IPS DF 6.9 (cell line): Measurements from ENCODE around the gene IL6R.

ENCODE experiments used
- DNase-seq: peaks from one replicate; pipeline ENCODE4 v3.0.0-alpha.2; 2013; ENCODE audit warnings: low read depth, low spot score
- H3K27ac ChIP-seq: one replicate; pipeline ENCODE4 v1.5.1; 2013; ENCODE audit warnings: low read length, control low read depth
- H3K27me3 ChIP-seq: 2 replicates; pipeline ENCODE4 v1.6.1; 2013; ENCODE audit warnings: mild to moderate bottlenecking, low read length; ENCODE audit not compliant: control insufficient read depth, insufficient read depth
- H3K36me3 ChIP-seq: 2 replicates; pipeline ENCODE4 v1.6.1; 2013; ENCODE audit warnings: low read length; ENCODE audit not compliant: control insufficient read depth, insufficient read depth
- H3K4me1 ChIP-seq: 2 replicates; pipeline ENCODE4 v1.6.1; 2013; ENCODE audit warnings: low read length; ENCODE audit not compliant: control insufficient read depth, insufficient read depth
- H3K4me3 ChIP-seq: 2 replicates; pipeline ENCODE4 v1.5.1; 2013; ENCODE audit warnings: mild to moderate bottlenecking, low read length
- H3K9me3 ChIP-seq: 2 replicates; pipeline ENCODE4 v1.6.1; 2013; ENCODE audit warnings: low read length, inconsistent platforms; ENCODE audit not compliant: control insufficient read depth, insufficient read depth
- WGBS: extraction: QIAGEN DNeasy Blood & Tissue Kit; methylation state at CpG from one replicate; pipeline ENCODE4 v1.1.7; 2013; ENCODE audit warnings: mixed read lengths, missing lambda C conversion rate; ENCODE audit not compliant: insufficient read length, insufficient coverage; 5-methylcytosine and 5-hydroxymethylcytosine counted together

IL6R gene

DNA sequence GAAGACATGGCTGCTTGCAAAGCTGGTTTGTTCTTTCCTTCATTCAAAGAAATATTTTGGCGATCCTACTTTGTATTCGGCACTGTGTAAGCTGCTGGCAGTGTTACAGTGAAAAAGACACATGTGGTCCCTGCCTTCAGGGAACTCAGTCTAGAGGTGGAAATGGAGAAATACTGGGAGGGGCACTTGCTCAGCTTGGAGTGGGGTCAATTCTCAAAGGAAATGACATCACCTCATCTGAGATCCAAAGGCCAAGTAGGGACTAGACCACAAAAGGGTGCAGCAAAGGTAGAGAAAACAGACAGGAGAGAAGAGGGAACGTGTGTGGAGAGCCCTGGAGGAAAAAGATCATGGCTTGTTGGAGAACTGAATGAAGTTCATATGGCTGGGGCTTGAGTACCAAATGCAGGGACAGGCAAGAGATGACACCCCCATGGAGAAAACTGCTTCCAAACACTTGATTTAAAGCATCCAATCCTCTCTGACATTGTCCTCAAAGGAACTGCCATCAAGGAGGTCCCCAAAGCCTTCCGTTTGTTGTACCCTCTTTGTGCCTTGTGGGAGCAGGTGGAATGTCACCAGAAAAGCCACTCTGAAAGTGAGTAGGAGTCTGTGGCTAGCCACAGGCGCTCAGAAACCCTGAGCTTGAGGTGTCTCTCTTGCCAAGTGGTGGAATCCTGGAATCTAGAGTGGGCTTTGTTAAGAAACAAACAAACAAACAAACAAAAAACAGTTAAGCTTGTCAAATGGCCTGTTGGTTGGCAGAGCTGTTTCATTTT lies 48.6 kb downstream of the IL6R start:
- Histone ChIP-seq H3K36me3 (no peaks in the 10 kb centered on the region), H3K27me3 (no peaks in the 10 kb centered on the region), H3K9me3 (no peaks in the 10 kb centered on the region), H3K4me3 (no peak overlapping the region), H3K4me1 (no peaks in the 10 kb centered on the region), H3K27ac (no peak overlapping the region)
- DNase-seq = no peak
- no CpG with 5 or more reads among the region's 5 CpGs for WGBS

DNA sequence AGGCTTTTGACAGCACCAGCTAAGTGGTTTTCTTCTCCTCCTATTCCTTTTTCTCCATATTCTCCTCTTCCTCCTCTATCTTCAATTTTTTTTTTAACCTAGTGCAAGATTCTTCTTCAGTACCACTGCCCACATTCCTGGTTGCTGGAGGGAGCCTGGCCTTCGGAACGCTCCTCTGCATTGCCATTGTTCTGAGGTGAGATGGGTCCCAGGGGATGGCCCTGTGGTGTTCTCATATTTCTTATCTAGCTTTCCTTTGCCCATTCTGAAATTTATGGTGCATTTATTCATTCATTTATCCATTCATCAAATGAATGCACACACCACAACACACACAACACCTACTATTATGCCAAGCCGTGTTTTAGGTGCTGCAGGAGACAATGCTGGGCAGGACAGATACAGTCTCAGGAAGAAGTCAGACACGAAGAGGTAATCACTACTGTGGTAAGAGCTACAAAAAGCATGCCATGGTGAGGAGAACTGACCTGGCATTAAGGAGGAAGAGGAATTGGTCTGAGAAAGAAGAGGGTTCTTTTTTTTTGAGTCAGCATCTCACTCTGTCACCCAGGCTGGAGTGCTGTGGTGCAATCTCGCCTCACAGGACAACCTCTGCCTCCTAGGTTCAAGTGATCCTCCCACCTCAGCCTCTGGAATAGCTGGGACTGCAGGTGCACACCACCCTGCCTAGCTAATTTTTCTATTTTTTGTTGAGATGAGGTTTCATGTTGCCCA lies 49.4 kb downstream of the IL6R start:
- Histone ChIP-seq H3K9me3 (no peaks in the 10 kb centered on the region), H3K36me3 (no peaks in the 10 kb centered on the region), H3K27ac (no peak overlapping the region), H3K4me1 (no peaks in the 10 kb centered on the region), H3K27me3 (no peaks in the 10 kb centered on the region), H3K4me3 (no peak overlapping the region)
- WGBS = no CpG with 5 or more reads among the region's 5 CpGs
- DNase-seq = no peak

DNA sequence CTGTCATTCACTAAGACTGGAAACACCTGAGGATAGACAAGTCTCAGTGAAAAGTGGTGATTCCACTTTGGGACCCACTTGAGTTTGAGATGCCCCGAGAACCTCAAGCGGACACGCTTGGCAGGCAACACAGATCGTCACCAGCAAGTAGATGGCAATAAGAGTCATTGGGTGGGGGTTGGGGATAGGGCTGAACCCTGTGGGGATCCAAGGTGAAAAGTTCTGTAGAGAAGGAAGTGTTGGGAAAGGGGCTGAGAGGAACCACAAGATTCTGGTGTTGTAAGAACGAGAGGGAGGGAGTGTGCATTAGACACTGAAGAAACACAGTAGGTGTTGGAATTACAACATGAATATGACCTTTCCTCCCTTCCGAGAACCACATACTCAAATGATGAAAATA lies 51.5 kb downstream of the IL6R start:
- no peaks in the 10 kb centered on the region for H3K9me3 ChIP-seq
- H3K4me3 ChIP-seq = no peak overlapping the region
- H3K27me3 ChIP-seq = no peaks in the 10 kb centered on the region
- no peak for DNase-seq
- H3K4me1 ChIP-seq = no peaks in the 10 kb centered on the region
- no peak overlapping the region for H3K27ac ChIP-seq
- no CpG with 5 or more reads among the region's 6 CpGs for WGBS
- H3K36me3 ChIP-seq = no peaks in the 10 kb centered on the region

DNA sequence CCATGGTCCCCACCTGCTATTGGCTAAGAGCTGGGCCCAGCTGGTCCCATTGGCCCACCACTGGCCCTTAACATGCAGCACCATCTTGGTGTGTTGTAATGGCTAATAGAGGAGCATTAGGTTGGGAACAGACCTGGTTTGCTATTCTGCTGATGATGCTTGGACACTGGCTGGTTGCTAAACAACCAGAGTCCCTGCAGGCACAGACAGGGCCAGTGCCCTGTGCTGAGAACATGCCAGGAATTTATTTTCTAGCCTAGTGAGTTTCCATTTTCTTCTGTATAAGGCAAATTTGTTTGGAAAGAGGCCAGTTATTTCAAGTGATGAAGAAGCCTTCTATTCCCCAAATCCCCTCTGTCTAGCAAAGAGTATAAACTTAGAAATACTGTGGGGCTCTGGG lies 53.9 kb downstream of the IL6R start:
- H3K27me3 ChIP-seq = no peaks in the 10 kb centered on the region
- DNase-seq = no peak
- no peak overlapping the region for H3K27ac ChIP-seq
- no peak overlapping the region for H3K4me3 ChIP-seq
- no peaks in the 10 kb centered on the region for H3K4me1 ChIP-seq
- no peaks in the 10 kb centered on the region for H3K9me3 ChIP-seq
- no peaks in the 10 kb centered on the region for H3K36me3 ChIP-seq

DNA sequence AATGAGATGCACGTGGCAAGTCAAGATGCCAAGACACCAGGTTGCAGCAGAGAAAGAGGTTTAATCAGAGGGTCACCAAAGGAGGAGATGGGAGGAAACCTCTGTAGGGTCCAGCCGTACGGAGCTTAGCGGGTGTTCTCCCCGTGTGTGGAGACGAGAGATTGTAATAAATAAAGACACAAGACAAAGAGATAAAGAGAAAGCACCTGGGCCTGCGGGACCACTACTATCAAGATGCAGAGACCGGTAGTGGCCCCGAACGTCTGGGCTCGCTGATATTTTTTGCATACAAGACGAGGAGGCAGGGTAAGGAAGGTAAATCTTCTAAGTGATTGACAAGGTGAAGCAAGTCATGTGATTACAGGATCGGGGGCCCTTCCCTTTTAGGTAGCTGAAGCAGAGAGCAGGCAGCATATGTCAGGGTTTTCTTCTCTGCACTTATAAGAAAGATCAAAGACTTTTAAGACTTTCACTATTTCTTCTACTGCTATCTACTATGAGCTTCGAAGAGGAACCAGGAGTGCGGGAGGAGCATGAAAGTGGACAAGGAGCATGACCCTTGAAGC lies 55.6 kb downstream of the IL6R start:
- DNase-seq = no peak
- Histone ChIP-seq H3K4me1 (no peaks in the 10 kb centered on the region), H3K4me3 (no peak overlapping the region), H3K27me3 (no peaks in the 10 kb centered on the region), H3K9me3 (no peaks in the 10 kb centered on the region), H3K36me3 (no peaks in the 10 kb centered on the region), H3K27ac (no peak overlapping the region)
- no CpG with 5 or more reads among the region's 15 CpGs for WGBS

DNA sequence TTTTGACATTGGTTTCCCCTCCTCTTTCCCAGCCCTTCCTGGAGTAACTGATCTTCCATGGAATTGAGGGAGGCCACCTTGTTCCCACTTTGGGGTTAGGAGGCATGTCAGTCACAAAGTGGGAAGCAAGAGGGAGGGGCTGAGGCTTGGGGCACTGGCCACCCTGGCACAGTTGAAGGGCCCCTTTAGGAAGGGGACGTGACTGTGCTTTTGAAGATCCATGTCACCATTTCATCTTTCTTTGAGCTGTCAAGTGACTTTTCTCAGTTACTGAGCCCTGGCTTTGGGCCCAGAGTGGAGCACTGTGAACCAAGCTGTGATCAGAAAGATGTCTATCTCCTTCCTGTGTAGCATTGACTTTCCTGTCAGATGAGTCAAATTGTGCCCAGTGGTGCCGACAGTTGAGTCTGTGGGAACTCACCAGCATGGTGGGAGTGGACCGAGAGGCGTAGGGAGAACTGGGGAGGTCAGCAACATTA lies 58.4 kb downstream of the IL6R start:
- Histone ChIP-seq H3K4me1 (no peaks in the 10 kb centered on the region), H3K9me3 (no peaks in the 10 kb centered on the region), H3K27ac (no peak overlapping the region), H3K27me3 (no peaks in the 10 kb centered on the region), H3K36me3 (no peaks in the 10 kb centered on the region), H3K4me3 (no peak overlapping the region)
- no CpG with 5 or more reads among the region's 4 CpGs for WGBS
- DNase-seq = no peak

DNA sequence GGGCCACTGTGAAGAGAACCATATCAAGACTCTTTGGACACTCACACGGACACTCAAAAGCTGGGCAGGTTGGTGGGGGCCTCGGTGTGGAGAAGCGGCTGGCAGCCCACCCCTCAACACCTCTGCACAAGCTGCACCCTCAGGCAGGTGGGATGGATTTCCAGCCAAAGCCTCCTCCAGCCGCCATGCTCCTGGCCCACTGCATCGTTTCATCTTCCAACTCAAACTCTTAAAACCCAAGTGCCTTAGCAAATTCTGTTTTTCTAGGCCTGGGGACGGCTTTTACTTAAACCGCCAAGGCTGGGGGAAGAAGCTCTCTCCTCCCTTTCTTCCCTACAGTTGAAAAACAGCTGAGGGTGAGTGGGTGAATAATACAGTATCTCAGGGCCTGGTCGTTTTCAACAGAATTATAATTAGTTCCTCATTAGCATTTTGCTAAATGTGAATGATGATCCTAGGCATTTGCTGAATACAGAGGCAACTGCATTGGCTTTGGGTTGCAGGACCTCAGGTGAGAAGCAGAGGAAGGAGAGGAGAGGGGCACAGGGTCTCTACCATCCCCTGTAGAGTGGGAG lies 60.6 kb downstream of the IL6R start:
- H3K4me3 ChIP-seq = no peak overlapping the region
- H3K9me3 ChIP-seq = no peaks in the 10 kb centered on the region
- H3K4me1 ChIP-seq = no peaks in the 10 kb centered on the region; the same call in 1 of the 2 replicates
- H3K27ac ChIP-seq = no peak overlapping the region
- DNase-seq = no peak
- no peaks in the 10 kb centered on the region for H3K27me3 ChIP-seq
- no peaks in the 10 kb centered on the region for H3K36me3 ChIP-seq
- no CpG with 5 or more reads among the region's 8 CpGs for WGBS

DNA sequence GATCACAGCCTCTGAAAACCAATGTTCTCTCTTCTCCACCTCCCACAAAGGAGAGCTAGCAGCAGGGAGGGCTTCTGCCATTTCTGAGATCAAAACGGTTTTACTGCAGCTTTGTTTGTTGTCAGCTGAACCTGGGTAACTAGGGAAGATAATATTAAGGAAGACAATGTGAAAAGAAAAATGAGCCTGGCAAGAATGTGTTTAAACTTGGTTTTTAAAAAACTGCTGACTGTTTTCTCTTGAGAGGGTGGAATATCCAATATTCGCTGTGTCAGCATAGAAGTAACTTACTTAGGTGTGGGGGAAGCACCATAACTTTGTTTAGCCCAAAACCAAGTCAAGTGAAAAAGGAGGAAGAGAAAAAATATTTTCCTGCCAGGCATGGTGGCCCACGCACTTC lies 61.1 kb downstream of the IL6R start:
- Histone ChIP-seq H3K9me3 (no peaks in the 10 kb centered on the region), H3K27me3 (no peaks in the 10 kb centered on the region), H3K36me3 (no peaks in the 10 kb centered on the region), H3K4me1 (no peaks in the 10 kb centered on the region; the same call in 1 of the 2 replicates), H3K4me3 (no peak overlapping the region), H3K27ac (no peak overlapping the region)
- DNase-seq = no peak
- WGBS = no CpG with 5 or more reads among the region's 3 CpGs

DNA sequence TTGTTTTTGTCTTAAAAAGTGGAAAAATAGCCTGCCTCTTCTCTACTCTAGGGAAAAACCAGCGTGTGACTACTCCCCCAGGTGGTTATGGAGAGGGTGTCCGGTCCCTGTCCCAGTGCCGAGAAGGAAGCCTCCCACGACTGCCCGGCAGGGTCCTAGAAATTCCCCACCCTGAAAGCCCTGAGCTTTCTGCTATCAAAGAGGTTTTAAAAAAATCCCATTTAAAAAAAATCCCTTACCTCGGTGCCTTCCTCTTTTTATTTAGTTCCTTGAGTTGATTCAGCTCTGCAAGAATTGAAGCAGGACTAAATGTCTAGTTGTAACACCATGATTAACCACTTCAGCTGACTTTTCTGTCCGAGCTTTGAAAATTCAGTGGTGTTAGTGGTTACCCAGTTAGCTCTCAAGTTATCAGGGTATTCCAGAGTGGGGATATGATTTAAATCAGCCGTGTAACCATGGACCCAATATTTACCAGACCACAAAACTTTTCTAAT lies 61.8 kb downstream of the IL6R start:
- H3K4me3 ChIP-seq = no peak overlapping the region
- H3K9me3 ChIP-seq = no peaks in the 10 kb centered on the region
- DNase-seq = no peak
- H3K27ac ChIP-seq = no peak overlapping the region
- no peaks in the 10 kb centered on the region; the same call in 1 of the 2 replicates for H3K4me1 ChIP-seq
- WGBS = no CpG with 5 or more reads among the region's 8 CpGs
- H3K36me3 ChIP-seq = no peaks in the 10 kb centered on the region
- no peaks in the 10 kb centered on the region for H3K27me3 ChIP-seq

DNA sequence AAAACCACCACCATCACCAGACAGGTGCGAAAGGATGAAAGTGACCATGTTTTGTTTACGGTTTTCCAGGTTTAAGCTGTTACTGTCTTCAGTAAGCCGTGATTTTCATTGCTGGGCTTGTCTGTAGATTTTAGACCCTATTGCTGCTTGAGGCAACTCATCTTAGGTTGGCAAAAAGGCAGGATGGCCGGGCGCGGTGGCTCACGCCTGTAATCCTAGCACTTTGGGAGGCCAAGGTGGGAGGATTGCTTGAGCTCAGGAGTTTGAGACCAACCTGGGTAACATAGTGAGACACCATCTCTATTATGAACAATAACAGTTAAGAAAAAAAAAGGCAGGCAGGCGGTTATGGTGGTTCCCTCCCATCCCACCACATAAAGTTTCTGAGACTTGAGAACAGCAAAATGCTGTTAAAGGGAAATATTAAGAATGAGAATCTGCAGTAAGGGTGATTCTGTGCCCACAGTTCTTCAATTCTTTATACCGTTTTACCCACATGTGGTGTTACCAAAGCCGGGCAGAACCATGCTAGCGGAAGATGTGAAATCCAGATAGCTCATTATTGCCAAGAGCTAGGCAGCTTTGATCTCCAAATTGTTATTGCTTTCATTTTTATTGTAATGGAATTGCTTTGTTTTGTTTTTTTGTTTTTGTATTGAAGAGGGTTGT lies 62.4 kb downstream of the IL6R start:
- H3K27me3 ChIP-seq = no peaks in the 10 kb centered on the region
- WGBS = no CpG with 5 or more reads among the region's 11 CpGs
- H3K36me3 ChIP-seq = no peaks in the 10 kb centered on the region
- no peak overlapping the region for H3K27ac ChIP-seq
- H3K4me3 ChIP-seq = no peak overlapping the region
- H3K9me3 ChIP-seq = no peaks in the 10 kb centered on the region
- no peaks in the 10 kb centered on the region; the same call in 1 of the 2 replicates for H3K4me1 ChIP-seq
- no peak for DNase-seq
